ENCODE results near the gene HS6ST3.

The HS6ST3 gene

DNA sequence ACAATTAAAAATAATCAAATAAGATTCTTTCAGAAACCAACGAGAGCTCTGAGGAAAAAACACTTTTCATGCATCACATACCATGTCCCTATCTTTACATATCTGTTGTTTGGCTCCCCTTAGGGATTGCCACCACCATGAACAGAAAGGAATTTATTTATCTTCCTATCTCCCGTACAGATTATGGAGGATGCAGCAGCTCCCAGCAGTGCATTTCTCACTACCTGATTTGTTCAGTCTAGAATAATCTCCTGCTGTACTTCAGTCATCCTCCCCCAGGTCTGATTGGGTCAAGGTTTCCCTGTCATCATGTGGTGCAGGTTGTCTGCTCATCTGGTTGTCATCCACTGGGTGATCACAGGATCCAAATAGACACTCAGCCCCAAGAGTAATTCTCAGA lies 453.1 kb downstream of the HS6ST3 start:
- H3K4me3 Mint-ChIP-seq = no peak overlapping the region
- DNase-seq (ENCODE audit: low spot score) = no peak
- no peaks in the 10 kb centered on the region for H3K36me3 Mint-ChIP-seq (ENCODE audit: low read depth)
- H3K4me1 Mint-ChIP-seq (ENCODE audit: low read depth) = no peaks in the 10 kb centered on the region
- peaks cover 15% of the 10 kb centered on the region for H3K9me3 Mint-ChIP-seq
- no peaks in the 10 kb centered on the region for H3K27me3 Mint-ChIP-seq (ENCODE audit: low read depth)
- no peak overlapping the region for H3K27ac Mint-ChIP-seq

DNA sequence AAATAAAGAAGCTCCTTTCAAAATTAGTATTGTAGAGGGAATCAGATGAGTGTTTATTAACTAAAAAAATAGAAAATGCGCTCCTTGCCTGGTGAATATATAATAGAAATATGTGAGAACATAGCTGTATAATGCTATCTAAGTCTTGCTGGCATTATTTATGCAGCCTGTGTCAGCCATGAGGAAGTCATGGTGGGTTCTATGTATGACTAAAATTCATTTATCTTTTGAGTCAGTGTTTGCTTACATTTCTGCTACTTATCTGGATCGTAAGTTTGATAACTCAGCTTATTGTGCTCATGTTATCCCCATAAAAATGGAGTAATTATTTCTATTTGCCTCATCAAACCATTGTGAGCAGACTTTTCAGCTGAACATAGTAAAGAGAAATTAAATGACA lies 455.1 kb downstream of the HS6ST3 start:
- Mint-ChIP-seq H3K36me3 (ENCODE audit: low read depth) (no peaks in the 10 kb centered on the region), H3K4me3 (no peak overlapping the region), H3K4me1 (ENCODE audit: low read depth) (no peaks in the 10 kb centered on the region), H3K9me3 (peaks cover 9% of the 10 kb centered on the region), H3K27me3 (ENCODE audit: low read depth) (no peaks in the 10 kb centered on the region), H3K27ac (no peak overlapping the region)
- no peak for DNase-seq (ENCODE audit: low spot score)

DNA sequence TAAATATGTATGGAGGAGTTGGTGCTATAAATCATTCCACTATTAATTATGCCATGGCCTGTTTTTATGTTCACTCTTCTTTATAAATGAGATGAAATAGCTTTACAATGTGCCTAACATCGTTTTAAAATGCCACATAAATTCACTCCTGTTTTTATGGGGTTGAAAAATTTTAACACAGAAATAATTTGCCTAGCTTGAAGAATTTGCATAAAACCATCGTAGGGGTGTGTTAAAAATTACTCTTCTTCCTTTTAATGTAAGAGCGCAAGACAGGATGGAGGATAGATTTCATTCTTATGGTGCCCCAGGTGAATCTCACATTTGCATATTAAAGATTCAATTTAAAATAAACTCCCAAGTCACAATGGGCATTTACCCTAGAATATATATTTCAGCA lies 456.6 kb downstream of the HS6ST3 start:
- no peaks in the 10 kb centered on the region for H3K4me1 Mint-ChIP-seq (ENCODE audit: low read depth)
- H3K27me3 Mint-ChIP-seq (ENCODE audit: low read depth) = no peaks in the 10 kb centered on the region
- no peak for DNase-seq (ENCODE audit: low spot score)
- no peak overlapping the region for H3K4me3 Mint-ChIP-seq
- H3K9me3 Mint-ChIP-seq = peaks cover 4% of the 10 kb centered on the region
- no peaks in the 10 kb centered on the region for H3K36me3 Mint-ChIP-seq (ENCODE audit: low read depth)
- no peak overlapping the region for H3K27ac Mint-ChIP-seq

DNA sequence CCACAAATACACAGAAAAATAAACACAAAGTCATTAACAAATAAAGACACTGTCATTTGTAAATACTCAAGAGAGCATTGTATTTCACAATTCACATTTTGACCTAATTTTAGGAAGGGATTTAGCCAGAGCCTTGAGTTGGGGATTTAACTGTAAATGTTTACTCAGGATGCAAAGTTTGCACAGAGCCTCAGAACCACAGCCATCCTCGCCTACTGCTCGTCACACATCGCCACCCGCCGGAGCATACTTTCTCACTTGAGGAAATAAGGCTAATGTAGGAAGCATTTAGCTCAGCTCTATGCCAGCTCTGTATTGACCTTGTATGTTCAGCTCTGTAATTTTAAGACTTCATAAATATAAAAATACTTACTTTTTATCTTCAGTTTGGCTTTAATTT lies 461.6 kb downstream of the HS6ST3 start:
- no peaks in the 10 kb centered on the region for H3K36me3 Mint-ChIP-seq (ENCODE audit: low read depth)
- H3K27ac Mint-ChIP-seq = no peak overlapping the region
- H3K4me3 Mint-ChIP-seq = no peak overlapping the region
- no peaks in the 10 kb centered on the region for H3K27me3 Mint-ChIP-seq (ENCODE audit: low read depth)
- H3K4me1 Mint-ChIP-seq (ENCODE audit: low read depth) = no peaks in the 10 kb centered on the region
- H3K9me3 Mint-ChIP-seq = peaks cover 12% of the 10 kb centered on the region
- DNase-seq (ENCODE audit: low spot score) = no peak

DNA sequence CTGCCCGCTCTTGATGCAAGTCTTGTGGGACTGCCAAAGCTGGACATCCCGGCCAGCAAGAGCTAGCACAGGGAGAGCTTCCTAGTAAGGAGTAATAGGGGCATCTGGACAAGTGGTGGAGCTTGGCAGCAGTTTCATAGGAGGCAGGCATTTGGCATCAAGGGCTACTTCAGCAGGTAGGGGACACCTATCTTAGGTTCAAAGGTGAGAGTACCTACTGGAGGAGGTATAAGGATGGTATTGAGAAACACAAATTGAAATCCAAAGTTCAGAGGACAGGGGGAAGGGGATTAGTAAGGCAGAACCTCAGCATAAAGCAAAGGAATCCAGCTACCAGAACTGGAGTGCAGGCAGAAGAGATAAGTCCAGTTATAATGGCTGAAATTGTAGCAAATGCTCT lies 462.7 kb downstream of the HS6ST3 start:
- Mint-ChIP-seq H3K9me3 (peaks cover 12% of the 10 kb centered on the region), H3K4me1 (ENCODE audit: low read depth) (no peaks in the 10 kb centered on the region), H3K27me3 (ENCODE audit: low read depth) (no peaks in the 10 kb centered on the region), H3K4me3 (no peak overlapping the region), H3K27ac (no peak overlapping the region), H3K36me3 (ENCODE audit: low read depth) (no peaks in the 10 kb centered on the region)
- DNase-seq (ENCODE audit: low spot score) = no peak

DNA sequence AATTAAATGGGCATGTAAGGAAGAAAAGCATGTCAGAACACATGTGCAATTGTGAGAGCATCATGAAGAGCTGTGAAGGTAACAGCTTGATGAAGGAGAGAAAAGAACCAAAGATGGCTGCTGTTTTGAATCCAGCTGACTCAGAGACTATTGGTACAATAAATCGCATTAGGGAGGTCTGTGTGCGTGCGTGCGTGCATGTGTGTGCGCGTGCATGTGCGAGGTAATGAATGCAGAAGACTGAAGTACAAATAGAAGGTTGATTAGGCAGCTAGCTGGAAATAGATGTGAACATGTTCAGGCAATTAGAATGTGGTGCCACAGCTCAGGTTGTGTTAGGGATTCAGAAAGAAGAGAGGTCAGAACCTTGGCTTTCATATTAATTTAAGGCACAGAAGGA lies 463.9 kb downstream of the HS6ST3 start:
- H3K4me1 Mint-ChIP-seq (ENCODE audit: low read depth) = no peaks in the 10 kb centered on the region
- no peak overlapping the region for H3K4me3 Mint-ChIP-seq
- H3K27me3 Mint-ChIP-seq (ENCODE audit: low read depth) = no peaks in the 10 kb centered on the region
- DNase-seq (ENCODE audit: low spot score) = no peak
- peaks cover 12% of the 10 kb centered on the region for H3K9me3 Mint-ChIP-seq
- H3K27ac Mint-ChIP-seq = no peak overlapping the region
- no peaks in the 10 kb centered on the region for H3K36me3 Mint-ChIP-seq (ENCODE audit: low read depth)

DNA sequence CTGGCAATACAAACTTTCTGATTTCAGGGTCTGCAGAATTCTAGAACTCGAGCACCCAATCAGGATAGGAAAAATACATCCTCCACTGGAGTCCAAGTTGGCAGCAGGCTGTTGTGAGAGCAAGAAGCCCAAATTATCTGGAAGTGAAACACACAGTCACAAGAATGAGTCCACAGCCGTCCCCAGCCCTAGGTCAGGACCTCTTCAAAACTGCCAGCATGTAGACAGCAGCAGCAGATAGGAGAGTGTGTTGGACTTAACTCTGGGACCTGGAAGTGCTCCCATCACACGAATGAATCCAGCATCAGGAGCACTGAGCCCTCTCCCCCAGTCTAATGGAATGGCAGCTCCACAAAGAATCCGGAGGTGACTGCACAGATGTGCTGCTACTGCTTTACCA lies 483.7 kb downstream of the HS6ST3 start:
- H3K27me3 Mint-ChIP-seq (ENCODE audit: low read depth) = no peaks in the 10 kb centered on the region
- no peak overlapping the region for H3K27ac Mint-ChIP-seq
- peaks cover 12% of the 10 kb centered on the region for H3K9me3 Mint-ChIP-seq
- no peak for DNase-seq (ENCODE audit: low spot score)
- no peaks in the 10 kb centered on the region for H3K36me3 Mint-ChIP-seq (ENCODE audit: low read depth)
- no peak overlapping the region for H3K4me3 Mint-ChIP-seq
- no peaks in the 10 kb centered on the region for H3K4me1 Mint-ChIP-seq (ENCODE audit: low read depth)

DNA sequence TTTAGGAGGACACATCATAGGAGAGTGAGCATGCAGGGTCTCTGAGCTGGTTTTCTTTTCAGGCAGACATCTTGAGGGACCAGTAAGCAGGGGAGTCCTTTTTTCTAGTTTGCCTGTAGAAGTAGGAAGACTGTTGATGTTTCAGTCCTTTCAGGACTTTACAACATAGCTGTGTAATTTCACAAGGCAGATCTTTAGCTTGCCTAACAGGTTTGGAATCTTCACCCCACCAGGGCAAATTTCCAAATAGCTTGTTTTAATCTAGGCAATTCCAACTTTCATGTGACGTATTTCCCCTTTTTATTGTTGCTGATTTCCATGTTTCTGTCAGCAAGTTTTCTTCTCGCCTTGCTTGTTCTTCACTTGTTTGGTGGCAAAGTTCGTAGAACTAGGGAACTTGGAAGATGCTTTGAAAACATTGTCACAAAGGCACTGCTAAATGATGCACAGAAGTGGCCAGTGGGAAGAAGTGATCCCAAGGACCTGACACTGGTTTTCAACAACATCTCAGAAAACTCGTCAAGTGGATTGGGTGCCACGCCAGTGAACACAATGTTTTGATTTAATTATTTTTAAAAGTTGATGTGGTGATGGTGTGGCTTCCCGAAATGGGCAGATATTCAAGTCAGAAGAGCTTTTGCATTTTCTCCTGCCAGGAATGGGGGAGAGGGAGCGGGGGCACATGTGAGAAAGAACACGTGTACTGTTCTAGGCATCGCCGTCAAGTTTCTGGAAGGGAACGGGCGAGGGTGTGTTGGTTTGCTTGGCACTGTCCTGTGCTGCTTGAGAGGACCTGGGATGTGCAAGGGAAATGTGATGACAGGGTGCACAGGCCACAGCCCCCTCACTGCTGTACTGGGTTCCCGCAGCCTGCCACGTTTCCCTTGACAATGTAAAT lies 485.8 kb downstream of the HS6ST3 start:
- no peaks in the 10 kb centered on the region for H3K4me1 Mint-ChIP-seq (ENCODE audit: low read depth)
- H3K4me3 Mint-ChIP-seq = no peak overlapping the region
- no peaks in the 10 kb centered on the region for H3K36me3 Mint-ChIP-seq (ENCODE audit: low read depth)
- H3K27ac Mint-ChIP-seq = no peak overlapping the region
- H3K9me3 Mint-ChIP-seq = peaks cover 15% of the 10 kb centered on the region
- no peak for DNase-seq (ENCODE audit: low spot score)
- no peaks in the 10 kb centered on the region for H3K27me3 Mint-ChIP-seq (ENCODE audit: low read depth)

DNA sequence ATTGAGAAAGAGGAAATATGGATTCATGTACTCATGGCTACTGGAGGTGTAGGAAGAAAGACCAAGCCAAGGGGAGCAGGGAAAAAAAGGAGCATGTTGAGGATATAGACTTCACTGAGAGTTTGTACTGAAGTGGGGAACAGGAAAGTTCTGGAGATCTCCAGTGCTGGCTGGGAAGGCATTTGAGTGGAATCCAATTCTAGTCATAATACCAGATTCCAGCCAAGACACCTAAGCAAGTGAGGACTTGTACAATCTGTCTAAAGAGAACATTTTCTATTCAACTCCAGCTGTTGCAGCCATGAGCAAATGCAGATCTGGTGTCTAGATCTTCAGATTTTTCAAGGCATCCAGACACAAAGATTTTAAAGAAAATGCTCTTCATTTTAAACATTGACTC lies 491.8 kb downstream of the HS6ST3 start:
- Mint-ChIP-seq H3K27ac (no peak overlapping the region), H3K27me3 (ENCODE audit: low read depth) (no peaks in the 10 kb centered on the region), H3K4me1 (ENCODE audit: low read depth) (no peaks in the 10 kb centered on the region), H3K36me3 (ENCODE audit: low read depth) (no peaks in the 10 kb centered on the region), H3K9me3 (peaks cover 28% of the 10 kb centered on the region), H3K4me3 (no peak overlapping the region)
- no peak for DNase-seq (ENCODE audit: low spot score)

DNA sequence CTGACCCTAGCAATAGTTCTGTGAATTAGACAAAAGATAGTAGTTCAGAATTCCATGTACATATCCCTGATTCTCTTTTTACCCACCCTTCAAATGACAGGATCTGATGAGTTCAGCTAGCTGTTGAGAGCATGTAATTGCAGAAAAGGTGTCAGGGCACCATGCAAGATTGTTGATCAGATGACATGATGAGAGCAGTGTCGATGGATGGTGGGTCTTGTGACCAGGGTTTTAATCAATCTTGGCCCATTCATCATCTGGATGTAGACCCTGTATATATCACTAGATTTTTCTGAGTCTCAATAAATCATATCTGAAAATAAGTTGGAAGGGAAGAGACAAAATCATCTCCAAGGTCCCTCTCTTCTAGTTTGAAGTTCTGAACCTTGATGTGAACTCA lies 525.3 kb downstream of the HS6ST3 start:
- peaks cover 20% of the 10 kb centered on the region for H3K9me3 Mint-ChIP-seq
- H3K4me3 Mint-ChIP-seq = no peak overlapping the region
- no peaks in the 10 kb centered on the region for H3K36me3 Mint-ChIP-seq (ENCODE audit: low read depth)
- H3K27ac Mint-ChIP-seq = no peak overlapping the region
- H3K27me3 Mint-ChIP-seq (ENCODE audit: low read depth) = no peaks in the 10 kb centered on the region
- H3K4me1 Mint-ChIP-seq (ENCODE audit: low read depth) = no peaks in the 10 kb centered on the region
- DNase-seq (ENCODE audit: low spot score) = no peak

DNA sequence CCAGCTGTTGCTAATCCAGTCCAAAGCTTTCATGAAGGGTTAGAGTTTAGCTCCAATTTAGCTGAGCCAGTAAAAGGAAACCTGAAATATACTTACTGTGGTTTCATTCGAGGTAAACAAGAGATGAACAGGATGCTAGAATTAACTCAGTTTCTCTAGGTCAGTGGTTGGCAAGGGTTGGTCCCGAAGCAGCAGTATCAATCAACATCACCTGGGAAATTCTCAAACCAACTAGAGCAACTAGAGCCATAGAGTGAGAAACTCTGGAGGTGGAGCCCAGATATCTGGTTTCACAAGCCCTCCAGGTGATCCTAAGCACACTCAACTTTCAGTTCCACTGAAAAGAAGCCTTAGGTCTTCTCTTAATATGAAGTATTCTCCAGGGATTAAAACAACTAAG lies 527.6 kb downstream of the HS6ST3 start:
- Mint-ChIP-seq H3K9me3 (peaks cover 16% of the 10 kb centered on the region), H3K4me1 (ENCODE audit: low read depth) (no peaks in the 10 kb centered on the region), H3K27ac (no peak overlapping the region), H3K36me3 (ENCODE audit: low read depth) (no peaks in the 10 kb centered on the region), H3K27me3 (ENCODE audit: low read depth) (no peaks in the 10 kb centered on the region), H3K4me3 (no peak overlapping the region)
- DNase-seq (ENCODE audit: low spot score) = no peak

DNA sequence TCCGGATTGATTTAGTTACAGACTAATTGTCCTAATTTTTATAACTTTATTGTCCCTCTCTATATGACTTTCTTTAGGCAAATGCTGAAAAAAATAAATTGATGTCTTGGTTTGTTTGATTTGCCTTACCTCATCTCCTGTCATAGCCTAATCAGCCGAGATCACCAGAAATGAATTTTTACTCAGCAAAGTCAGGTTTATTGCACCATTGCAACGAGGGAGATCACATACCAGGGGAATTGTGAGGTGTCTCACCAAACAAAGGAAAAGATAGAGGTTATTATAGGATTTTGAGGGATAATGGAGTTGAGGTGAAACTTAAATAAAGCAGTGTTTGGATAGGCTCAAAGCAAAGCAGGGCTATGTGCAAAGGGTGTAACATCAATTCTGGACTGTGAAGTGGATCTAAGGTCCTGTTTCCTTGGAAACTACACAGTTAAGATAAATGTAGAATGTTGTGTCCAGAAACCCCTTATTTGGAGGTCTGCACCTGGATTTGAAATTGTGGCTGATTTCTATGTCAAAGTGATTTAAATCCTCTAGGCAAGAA lies 531.8 kb downstream of the HS6ST3 start:
- Mint-ChIP-seq H3K27me3 (ENCODE audit: low read depth) (no peaks in the 10 kb centered on the region), H3K27ac (no peak overlapping the region), H3K9me3 (peaks cover 11% of the 10 kb centered on the region), H3K36me3 (ENCODE audit: low read depth) (no peaks in the 10 kb centered on the region), H3K4me3 (no peak overlapping the region), H3K4me1 (ENCODE audit: low read depth) (no peaks in the 10 kb centered on the region)
- no peak for DNase-seq (ENCODE audit: low spot score)

DNA sequence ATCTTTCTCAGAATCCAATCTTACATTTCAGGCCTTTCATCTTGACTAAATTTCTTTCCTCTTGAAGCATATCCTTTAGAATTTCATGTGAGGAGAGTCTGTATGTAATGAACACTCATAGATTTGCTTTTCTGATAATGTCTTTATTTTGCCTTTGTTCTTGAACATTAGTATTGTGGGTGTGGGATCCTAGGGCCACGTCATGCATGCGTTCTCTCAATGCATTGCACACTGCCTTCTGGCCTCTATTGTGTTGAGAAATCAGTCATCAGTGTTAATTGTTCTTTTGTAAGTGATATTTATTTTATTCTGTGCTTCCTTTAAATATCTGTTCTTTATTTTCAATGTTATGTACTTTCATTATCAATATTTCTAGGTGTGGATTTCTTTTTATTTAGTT lies 539.4 kb downstream of the HS6ST3 start:
- H3K9me3 Mint-ChIP-seq = peaks cover 8% of the 10 kb centered on the region
- no peak overlapping the region for H3K4me3 Mint-ChIP-seq
- no peak for DNase-seq (ENCODE audit: low spot score)
- H3K4me1 Mint-ChIP-seq (ENCODE audit: low read depth) = no peaks in the 10 kb centered on the region
- no peaks in the 10 kb centered on the region for H3K36me3 Mint-ChIP-seq (ENCODE audit: low read depth)
- H3K27me3 Mint-ChIP-seq (ENCODE audit: low read depth) = no peaks in the 10 kb centered on the region
- H3K27ac Mint-ChIP-seq = no peak overlapping the region

DNA sequence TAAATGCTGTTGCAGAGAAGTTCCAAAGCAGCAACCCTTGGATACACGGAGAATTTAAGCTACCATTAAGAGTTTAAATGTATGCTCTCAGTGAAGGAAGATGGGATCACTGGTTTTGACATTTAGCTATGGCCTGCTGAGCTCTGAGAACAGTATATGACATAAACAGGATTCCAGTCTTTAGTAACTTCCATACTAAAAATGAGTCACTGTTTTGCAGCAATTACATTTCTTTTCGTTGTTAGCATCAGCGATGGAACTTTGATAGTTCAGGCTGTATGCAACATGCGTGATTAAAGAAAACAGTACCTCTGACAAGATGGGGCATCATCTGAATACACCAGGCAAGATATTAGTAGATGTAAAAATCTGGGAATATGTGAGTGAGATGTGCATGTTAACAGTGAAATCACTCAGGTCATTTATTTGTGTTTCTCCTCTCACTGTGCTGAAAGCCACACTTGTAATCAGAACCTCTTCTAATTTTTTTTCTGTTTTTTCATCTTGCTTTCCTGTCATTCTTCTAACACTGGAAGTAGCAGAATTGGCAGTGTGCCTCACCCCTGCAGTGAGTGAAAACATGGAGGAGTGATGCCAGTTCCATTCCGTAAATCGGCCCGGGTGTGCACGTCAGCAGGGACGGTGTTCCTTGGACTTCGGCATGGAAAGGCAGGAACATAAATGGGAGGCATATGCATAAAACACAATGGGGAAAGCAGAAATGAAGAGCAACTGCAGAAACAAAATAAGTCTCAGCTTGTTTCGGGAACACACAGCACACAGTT lies 542.8 kb downstream of the HS6ST3 start:
- H3K27me3 Mint-ChIP-seq (ENCODE audit: low read depth) = no peaks in the 10 kb centered on the region
- no peak overlapping the region for H3K4me3 Mint-ChIP-seq
- H3K4me1 Mint-ChIP-seq (ENCODE audit: low read depth) = no peaks in the 10 kb centered on the region
- no peak for DNase-seq (ENCODE audit: low spot score)
- no peak overlapping the region for H3K27ac Mint-ChIP-seq
- no peaks in the 10 kb centered on the region for H3K36me3 Mint-ChIP-seq (ENCODE audit: low read depth)
- H3K9me3 Mint-ChIP-seq = peaks cover 21% of the 10 kb centered on the region
